Neural progenitor cell (in vitro differentiated cells): ENCODE results near the gene MAT2A. TPM values are rescaled to one million over a fixed set of nuclear protein-coding genes. Genes with fewer than 3 reads are reported as not detected.

ENCODE experiments used
- DNase-seq: peaks from one replicate; pipeline ENCODE4 v3.0.0-alpha.2; 2016; ENCODE audit warnings: low spot score
- H2AFZ ChIP-seq: fragments of 200-600 bp; sonication (generic); replicated peaks from 2 replicates; pipeline ENCODE4 v1.6.1; 2016; ENCODE audit warnings: antibody characterized with exemption
- H3F3A ChIP-seq: fragments of 200-600 bp; sonication (generic); 2 replicates; pipeline ENCODE4 v1.6.1; 2016; ENCODE audit warnings: antibody characterized with exemption, low read depth
- H3K27ac ChIP-seq: fragments of 200-600 bp; sonication (generic); 2 replicates; pipeline ENCODE4 v1.5.1; 2016; ENCODE audit warnings: mild to moderate bottlenecking
- H3K27me3 ChIP-seq: fragments of 200-600 bp; sonication (generic); 2 replicates; pipeline ENCODE4 v1.6.1; 2016; ENCODE audit warnings: mild to moderate bottlenecking, moderate library complexity
- H3K36me3 ChIP-seq: fragments of 200-600 bp; sonication (generic); 2 replicates; pipeline ENCODE4 v1.5.1; 2016
- H3K4me1 ChIP-seq: fragments of 200-600 bp; sonication (generic); 2 replicates; pipeline ENCODE4 v1.6.1; 2016; ENCODE audit warnings: mixed run types
- H3K4me2 ChIP-seq: fragments of 200-600 bp; sonication (generic); 2 replicates; pipeline ENCODE4 v1.6.1; 2016
- H3K4me3 ChIP-seq: fragments of 200-600 bp; sonication (generic); 2 replicates; pipeline ENCODE4 v1.5.1; 2016
- H3K79me2 ChIP-seq: fragments of 200-600 bp; sonication (generic); 2 replicates; pipeline ENCODE4 v1.6.1; 2016; ENCODE audit warnings: low read depth
- H3K9ac ChIP-seq: fragments of 200-600 bp; sonication (generic); 2 replicates; pipeline ENCODE4 v1.6.1; 2016
- H3K9me3 ChIP-seq: fragments of 200-600 bp; sonication (generic); 2 replicates; pipeline ENCODE4 v1.5.1; 2016; ENCODE audit warnings: low read depth
- H4K20me1 ChIP-seq: fragments of 200-600 bp; sonication (generic); 2 replicates; pipeline ENCODE4 v1.6.1; 2016; ENCODE audit warnings: low read depth
- H3K27ac Mint-ChIP-seq: 3 replicates; pipeline ENCODE4 v1.8.0; 2021; ENCODE audit warnings: mixed read lengths
- H3K27me3 Mint-ChIP-seq: 2 replicates; pipeline ENCODE4 v1.8.0; 2022; ENCODE audit warnings: low read depth, mild to moderate bottlenecking, inconsistent platforms, moderate library complexity, mixed read lengths; ENCODE audit not compliant: insufficient read depth
- H3K36me3 Mint-ChIP-seq: 3 replicates; pipeline ENCODE4 v1.8.0; 2021; ENCODE audit warnings: mixed read lengths
- H3K4me1 Mint-ChIP-seq: 3 replicates; pipeline ENCODE4 v1.8.0; 2021; ENCODE audit warnings: mixed read lengths
- H3K4me3 Mint-ChIP-seq: 3 replicates; pipeline ENCODE4 v1.8.0; 2021; ENCODE audit warnings: mild to moderate bottlenecking, moderate library complexity, mixed read lengths
- H3K9me3 Mint-ChIP-seq: 3 replicates; pipeline ENCODE4 v1.8.0; 2020; ENCODE audit warnings: mixed read lengths
- CTCF ChIP-seq: fragments of 200-600 bp; sonication (generic); IDR thresholded peaks from 2 replicates; pipeline ENCODE4 v1.5.1; 2017; ENCODE audit warnings: antibody characterized with exemption, mild to moderate bottlenecking
- EZH2 ChIP-seq: fragments of 200-600 bp; sonication (generic); IDR thresholded peaks from 2 replicates; pipeline ENCODE4 v1.6.1; 2017; ENCODE audit warnings: antibody characterized with exemption, mild to moderate bottlenecking, moderate library complexity
- EZH2phosphoT487 ChIP-seq: fragments of 200-600 bp; sonication (generic); IDR thresholded peaks from 2 replicates; pipeline ENCODE4 v1.6.1; 2017; ENCODE audit warnings: antibody characterized with exemption
- total RNA-seq: library from RNA; depleted of rRNA; stranded (reverse); fragments of >200 nt; gene quantifications from 2 replicates; pipeline ENCODE4 v1.2.3, GENCODE V29; 2015; ENCODE audit warnings: low replicate concordance

Gene MAT2A
- total RNA-seq, 1 donor from 2014 or later: 221 TPM

DNA sequence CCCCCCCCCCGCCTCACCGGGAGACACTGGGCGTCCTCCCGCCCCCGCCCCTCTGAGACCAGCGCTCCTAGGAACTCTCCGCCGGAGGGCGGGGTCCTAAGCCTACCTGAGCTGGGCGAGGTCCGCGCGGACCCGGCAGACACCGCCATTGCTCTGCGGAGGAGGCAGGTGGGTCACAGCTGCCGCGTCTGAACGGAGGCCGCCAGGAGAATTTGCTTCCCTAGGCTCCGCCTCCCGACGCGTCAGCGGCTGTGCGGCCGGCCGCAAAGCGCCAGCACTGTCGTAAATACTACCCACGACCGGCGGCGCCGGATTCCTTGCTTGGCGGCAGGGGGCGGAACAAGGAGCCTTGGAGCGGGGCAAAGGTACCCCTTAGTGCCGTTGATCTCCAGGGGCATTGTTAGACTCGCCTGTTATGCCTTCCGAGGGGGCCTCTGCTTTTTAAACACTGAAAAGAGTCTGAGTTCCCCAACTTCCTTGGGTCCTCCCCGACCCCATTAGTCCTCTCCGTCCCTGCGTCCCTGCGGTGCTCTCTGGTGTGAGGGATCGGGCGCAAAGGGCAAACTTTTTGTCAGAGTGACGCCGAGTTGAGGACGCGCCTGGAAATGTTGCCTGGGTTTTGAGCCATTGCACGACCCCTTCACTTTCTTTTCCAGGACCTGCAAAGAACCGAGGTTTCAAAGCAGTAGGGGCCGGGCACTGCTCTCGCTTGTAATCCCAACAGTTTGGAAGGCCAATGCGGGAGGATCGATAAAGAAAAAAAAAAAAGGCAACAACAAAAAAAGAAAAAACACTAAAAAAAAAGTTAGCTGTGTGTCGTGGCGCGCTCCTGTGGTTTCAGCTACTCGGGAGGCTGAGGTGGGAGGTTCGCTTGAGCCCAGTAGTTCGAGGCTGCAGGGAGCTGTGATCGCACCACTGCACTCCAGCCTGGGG, 22.6 kb downstream of the MAT2A start, which contains the start of gene GGCX:
Gene GGCX (minus strand): TSS at position 214 of the 933 bp plus-strand sequence. CDS start 65 bp downstream, at position 149.
- Histone ChIP-seq H3K9ac (peak within 1 kb of the TSS; percentile 75), H3K4me2 (peak within 1 kb of the TSS; percentile 83), H3K27ac (peak within 1 kb of the TSS; percentile 73), H3K79me2 (peaks cover 36% of the 10 kb centered on the region), H3K4me3 (peak within 1 kb of the TSS; percentile 86), H3K9me3 (no peaks in the 10 kb centered on the region), H4K20me1 (peaks cover 6% of the 10 kb centered on the region), H3K36me3 (no peaks in the 10 kb centered on the region), H2AFZ (peak within 1 kb of the TSS; percentile 93), H3F3A (no peaks in the 10 kb centered on the region), H3K27me3 (peaks cover 21% of the 10 kb centered on the region), H3K4me1 (no peaks in the 10 kb centered on the region)
- TF ChIP-seq EZH2phosphoT487: no peak
- no peak for TF ChIP-seq CTCF
- TF ChIP-seq EZH2: no peak
- Mint-ChIP-seq H3K4me3 (peak within 1 kb of the TSS; percentile 99), H3K27ac (peak within 1 kb of the TSS; percentile 99), H3K9me3 (no peaks in the 10 kb centered on the region), H3K4me1 (peaks cover 24% of the 10 kb centered on the region), H3K27me3 (peaks cover 12% of the 10 kb centered on the region), H3K36me3 (peaks cover 3% of the 10 kb centered on the region)
- DNase-seq: peak; percentile 99

DNA sequence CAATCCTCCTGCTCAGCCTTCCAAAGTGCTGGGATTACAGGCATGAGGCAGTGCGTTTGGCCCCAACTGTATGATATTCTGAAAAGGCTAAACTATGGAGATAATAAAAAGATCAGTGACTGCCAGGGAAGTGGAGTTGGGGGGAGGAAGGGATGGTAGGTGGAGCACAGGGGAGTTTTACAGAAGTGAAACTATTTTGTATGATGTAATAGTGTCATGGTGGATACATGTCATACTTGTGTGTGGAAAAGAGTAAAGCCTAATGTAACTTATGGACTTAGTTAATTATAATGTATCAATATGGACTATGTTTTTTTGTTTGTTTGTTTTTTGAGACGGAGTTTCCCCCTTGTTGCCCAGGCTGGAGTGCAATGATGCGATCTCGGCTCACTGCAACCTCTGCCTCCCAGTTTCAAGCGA, 25.2 kb downstream of the MAT2A start:
- TF ChIP-seq CTCF: no peak
- TF ChIP-seq EZH2phosphoT487: no peak
- TF ChIP-seq EZH2: no peak
- H3K4me1 ChIP-seq: no peaks in the 10 kb centered on the region
- H3K79me2 ChIP-seq: peaks cover 19% of the 10 kb centered on the region
- no peak overlapping the region for H3K27ac ChIP-seq
- Mint-ChIP-seq H3K4me3 (peak overlapping the region; percentile 16), H3K27ac (peak overlapping the region; percentile 18), H3K27me3 (peaks cover 17% of the 10 kb centered on the region), H3K4me1 (peaks cover 20% of the 10 kb centered on the region), H3K36me3 (no peaks in the 10 kb centered on the region), H3K9me3 (no peaks in the 10 kb centered on the region)
- H3K9ac ChIP-seq: no peak overlapping the region
- no peak overlapping the region for H3K4me3 ChIP-seq
- H3K4me2 ChIP-seq: no peak overlapping the region
- DNase-seq: no peak
- H3K27me3 ChIP-seq: peaks cover 47% of the 10 kb centered on the region
- no peak overlapping the region for H2AFZ ChIP-seq
- H3K36me3 ChIP-seq: no peaks in the 10 kb centered on the region
- no peaks in the 10 kb centered on the region for H4K20me1 ChIP-seq
- H3K9me3 ChIP-seq: no peaks in the 10 kb centered on the region
- no peaks in the 10 kb centered on the region for H3F3A ChIP-seq

GRCh38 chr2:85566265-85566664, 27.3 kb downstream of the MAT2A start:
- Mint-ChIP-seq H3K4me3 (no peak overlapping the region), H3K9me3 (no peaks in the 10 kb centered on the region), H3K27ac (no peak overlapping the region), H3K27me3 (peaks cover 21% of the 10 kb centered on the region), H3K4me1 (peaks cover 4% of the 10 kb centered on the region), H3K36me3 (no peaks in the 10 kb centered on the region)
- DNase-seq: no peak
- H4K20me1 ChIP-seq: no peaks in the 10 kb centered on the region
- no peak overlapping the region for H3K4me3 ChIP-seq
- no peak for TF ChIP-seq EZH2phosphoT487
- no peak for TF ChIP-seq EZH2
- no peak for TF ChIP-seq CTCF
- no peak overlapping the region for H3K27ac ChIP-seq
- peaks cover 68% of the 10 kb centered on the region for H3K27me3 ChIP-seq
- H3K4me1 ChIP-seq: no peaks in the 10 kb centered on the region
- no peak overlapping the region for H3K4me2 ChIP-seq
- no peaks in the 10 kb centered on the region for H3K9me3 ChIP-seq
- no peaks in the 10 kb centered on the region for H3K79me2 ChIP-seq
- H3F3A ChIP-seq: no peaks in the 10 kb centered on the region
- H3K36me3 ChIP-seq: no peaks in the 10 kb centered on the region
- no peak overlapping the region for H2AFZ ChIP-seq
- H3K9ac ChIP-seq: no peak overlapping the region
